Activated T-cell treated with anti-CD3 and anti-CD28 coated beads, Interleukin-2, amount 50 U/mL, for 1 hour (primary cell): Measurements from ENCODE around the gene ARG2.

Experiments
- DNase-seq: peaks from one replicate; pipeline ENCODE4 v3.0.0-alpha.2; 2020

The ARG2 gene

GRCh38 chr14:67619446-67620216 is at the start of gene ARG2:
ARG2 (plus strand) TSS chr14:67619920; CDS start chr14:67619978, 58 bp downstream.
- DNase-seq: peak; percentile 98

- no peak for DNase-seq
These were observed 49.3 kb upstream of the ARG2 start for GRCh38 chr14:67570453-67570852.

DNA sequence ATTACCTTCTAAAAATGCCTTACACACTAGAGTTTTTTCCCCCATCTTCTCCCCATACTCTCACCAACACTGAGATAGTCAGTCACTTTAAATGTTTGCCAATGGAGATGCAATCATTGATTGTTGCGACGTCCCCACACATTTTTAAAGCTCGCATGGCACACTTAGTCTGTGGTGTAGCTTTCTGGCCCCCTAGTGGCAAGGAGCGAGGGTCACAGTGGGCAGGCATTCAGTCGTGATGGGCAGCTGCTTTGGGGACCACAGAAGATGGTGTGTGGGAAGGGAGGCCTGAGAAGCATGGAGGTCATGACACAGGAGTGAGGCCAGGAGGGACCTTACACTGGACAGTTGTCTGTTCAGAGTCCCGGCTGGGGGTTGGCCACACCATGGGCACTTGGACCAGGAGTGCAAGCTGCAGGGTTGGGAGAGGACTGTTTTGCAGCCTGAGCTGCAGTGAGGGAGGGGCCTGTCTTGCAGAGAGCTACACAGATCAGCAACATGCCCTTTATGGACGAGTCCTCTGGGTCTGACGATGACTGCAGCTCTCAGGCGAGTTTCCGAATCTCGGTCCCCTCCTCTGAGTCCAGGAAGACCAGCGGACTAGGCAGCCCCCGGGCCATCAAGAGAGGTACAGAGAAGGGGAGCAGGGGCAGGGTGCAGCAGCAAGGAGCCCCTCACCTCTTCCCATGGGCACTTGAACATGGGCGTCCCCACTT is 48.3 kb upstream of the ARG2 start:
- DNase-seq: peak; percentile 73

DNA sequence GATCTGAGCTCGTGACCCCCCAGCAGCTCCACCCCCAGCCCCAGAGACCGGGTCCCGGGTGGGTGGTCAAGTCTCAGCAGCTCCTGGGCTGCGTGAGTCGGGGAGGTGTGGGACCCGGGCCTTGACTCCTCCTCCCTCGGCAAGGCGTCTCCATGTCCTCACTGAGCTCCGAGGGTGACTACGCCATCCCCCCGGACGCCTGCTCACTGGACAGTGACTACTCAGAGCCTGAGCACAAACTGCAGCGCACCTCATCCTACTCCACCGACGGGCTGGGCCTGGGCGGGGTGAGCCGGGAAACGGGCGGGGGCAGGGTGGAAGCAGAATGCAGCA is 47.8 kb upstream of the ARG2 start:
- DNase-seq: no peak

- DNase-seq: no peak
These were observed 47.1 kb upstream of the ARG2 start for GRCh38 chr14:67572608-67573007.

DNA sequence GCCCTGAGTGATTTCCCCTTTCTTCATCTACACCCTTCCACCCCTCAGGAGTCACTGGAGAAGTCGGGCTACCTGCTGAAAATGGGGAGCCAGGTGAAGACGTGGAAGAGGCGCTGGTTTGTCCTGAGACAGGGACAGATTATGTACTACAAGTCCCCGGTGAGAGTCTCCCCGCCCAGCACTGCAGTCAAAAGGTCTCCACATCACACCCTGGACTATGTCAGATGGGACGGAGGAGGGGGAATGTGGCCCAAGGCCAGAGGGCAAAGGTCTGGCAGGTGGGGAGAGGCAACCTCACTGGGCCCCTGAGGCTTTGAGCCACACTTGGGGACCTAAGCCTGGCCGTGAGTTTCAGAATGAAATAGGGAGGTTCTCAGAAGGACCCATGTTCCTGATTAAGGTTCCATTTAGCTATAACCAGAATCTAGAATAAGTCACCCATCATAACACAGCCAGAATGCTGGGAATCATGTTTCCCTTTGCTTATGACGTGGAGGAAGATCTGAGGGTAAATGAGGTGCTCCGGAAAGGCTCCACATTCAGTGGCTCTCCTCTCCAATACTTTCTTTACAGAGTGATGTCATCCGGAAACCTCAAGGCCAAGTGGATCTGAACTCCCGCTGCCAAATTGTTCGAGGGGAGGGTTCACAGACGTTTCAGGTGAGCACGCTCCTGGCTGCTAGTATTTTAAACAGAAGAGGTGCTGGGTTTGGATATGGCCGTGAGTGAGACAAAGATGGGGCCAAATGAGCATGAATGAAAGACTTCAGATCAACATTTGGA is 46.3 kb upstream of the ARG2 start:
- DNase-seq: no peak

DNA sequence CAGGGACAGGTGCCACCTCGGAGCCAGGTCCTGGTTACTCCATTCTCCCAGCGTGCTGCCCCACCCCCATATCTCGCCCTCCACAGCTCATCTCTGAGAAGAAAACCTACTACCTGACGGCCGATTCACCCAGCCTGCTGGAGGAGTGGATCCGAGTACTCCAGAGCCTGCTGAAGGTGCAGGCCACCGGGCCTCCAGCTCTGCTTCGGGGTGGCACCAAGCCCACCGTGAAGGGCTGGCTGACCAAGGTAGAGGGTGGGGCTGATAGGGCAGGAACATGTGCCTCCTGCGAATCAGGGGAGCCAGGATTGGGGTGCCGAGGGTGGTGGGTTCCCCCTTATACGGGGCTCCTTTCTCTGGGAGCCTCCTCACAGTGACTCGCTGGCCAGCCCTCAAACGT is 45.6 kb upstream of the ARG2 start:
- DNase-seq: no peak

DNA sequence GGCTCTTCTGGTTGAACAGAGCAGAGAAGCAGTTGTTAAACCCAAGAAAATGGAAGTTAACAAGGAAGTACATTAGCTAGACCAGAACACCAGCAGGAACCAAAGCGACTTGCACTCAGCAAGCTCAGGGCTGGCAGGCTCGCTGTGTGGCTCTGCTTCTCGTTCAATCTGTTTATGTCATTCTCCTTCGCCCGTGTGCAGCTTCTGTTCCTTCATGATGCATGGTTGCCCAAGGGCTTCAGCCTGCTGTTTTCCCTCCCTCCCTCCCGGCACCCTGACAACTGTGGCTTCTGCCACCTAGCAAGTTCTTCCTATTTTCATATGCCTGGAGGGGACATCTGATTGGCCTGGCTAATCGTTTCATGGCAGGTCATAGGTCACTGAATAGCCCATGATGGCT is 44.9 kb upstream of the ARG2 start:
- no peak for DNase-seq

- no peak for DNase-seq
These were observed 44.0 kb upstream of the ARG2 start for GRCh38 chr14:67575684-67576083.

DNA sequence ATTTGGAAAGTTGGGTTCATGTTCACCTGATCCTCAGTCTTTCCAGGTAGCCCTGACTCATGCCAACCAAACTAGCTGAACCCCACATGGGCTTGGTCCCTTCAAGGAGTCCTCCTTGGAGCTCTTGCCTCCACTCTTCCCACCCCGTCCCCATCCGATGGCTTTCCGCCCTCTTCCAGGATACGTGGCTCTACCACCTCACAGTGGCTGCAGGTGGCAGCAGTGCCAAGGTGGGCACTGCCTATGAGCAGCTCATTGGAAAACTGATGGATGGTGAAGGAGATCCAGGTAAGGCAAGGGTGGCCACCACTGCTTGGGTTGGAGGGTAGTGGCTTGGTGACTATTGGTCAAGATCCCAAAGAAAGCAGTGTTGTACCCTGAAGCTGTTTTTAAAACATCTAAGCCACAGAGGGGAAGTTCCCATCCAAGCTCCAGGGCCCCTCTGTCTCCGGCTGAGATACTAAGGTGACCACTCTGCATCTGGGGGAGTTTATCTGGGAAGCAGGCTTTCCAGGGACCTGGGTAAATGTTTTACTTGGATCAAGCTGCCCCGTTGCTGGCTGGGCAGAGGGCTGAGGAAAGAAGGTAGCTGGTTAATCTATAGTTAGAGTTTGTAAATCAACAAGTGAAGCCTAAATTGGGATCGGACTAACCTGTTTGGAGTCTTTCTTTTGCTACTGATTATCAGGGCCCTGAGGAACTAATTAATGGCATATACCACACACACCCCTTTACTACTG is 43.3 kb upstream of the ARG2 start:
- no peak for DNase-seq

DNA sequence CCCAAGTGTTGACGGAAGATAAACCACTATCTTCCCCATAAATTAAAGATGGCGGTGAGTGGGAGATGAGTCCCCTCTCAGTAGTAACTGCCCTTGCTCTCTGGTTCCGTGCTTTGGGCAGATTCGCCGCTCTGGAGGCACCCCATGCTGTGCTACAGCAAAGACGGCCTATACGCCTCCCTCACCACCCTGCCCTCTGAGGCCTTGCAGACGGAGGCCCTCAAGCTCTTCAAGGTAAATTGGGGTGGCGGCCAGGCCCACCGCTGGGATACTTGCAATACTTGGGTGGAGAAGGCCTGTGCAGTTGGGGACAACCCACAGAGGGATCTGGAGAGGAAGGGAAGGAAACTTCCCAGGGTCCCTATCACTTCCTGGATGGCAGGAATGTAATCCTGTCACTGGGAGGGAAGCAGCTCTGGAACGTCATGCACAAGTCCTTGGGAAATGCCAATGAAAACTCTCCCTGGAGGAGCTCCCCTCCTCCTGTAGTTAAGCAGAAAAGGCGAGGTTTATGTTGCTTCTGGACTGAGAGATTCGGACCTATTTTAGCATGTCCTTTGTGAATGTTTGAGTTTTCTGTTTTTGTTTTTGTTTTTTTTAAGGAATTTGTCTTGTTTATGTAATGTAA is 42.4 kb upstream of the ARG2 start:
- no peak for DNase-seq

- no peak for DNase-seq
These were observed 41.6 kb upstream of the ARG2 start for GRCh38 chr14:67577909-67578749.

GRCh38 chr14:67579040-67579439 is 40.7 kb upstream of the ARG2 start:
- DNase-seq: no peak

GRCh38 chr14:67579636-67580035 is 40.1 kb upstream of the ARG2 start:
- DNase-seq: no peak

GRCh38 chr14:67580336-67581171 is 39.2 kb upstream of the ARG2 start:
- DNase-seq: no peak

DNA sequence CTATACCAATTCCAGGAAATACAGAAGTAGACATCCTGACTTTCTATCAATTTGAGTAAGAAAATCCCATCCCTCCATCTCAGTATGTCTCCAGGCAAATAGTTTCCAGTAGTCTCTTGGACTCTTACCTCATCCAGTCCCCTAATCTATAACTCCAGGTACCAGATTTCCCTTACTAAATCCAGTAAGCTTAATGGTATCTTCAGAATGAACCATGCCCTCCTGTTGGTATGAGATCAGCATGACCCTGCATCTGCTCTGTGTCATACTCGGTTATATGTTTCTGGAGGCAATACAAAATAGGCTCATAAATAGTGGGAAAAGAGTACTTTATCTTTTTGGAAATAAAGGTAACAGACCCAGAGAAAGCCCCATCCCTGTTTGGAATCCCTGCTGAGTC is 38.1 kb upstream of the ARG2 start:
- DNase-seq: no peak

- DNase-seq: no peak
These were observed 37.7 kb upstream of the ARG2 start for GRCh38 chr14:67582061-67582460.

GRCh38 chr14:67583711-67584644 is 35.7 kb upstream of the ARG2 start:
- DNase-seq: no peak

DNA sequence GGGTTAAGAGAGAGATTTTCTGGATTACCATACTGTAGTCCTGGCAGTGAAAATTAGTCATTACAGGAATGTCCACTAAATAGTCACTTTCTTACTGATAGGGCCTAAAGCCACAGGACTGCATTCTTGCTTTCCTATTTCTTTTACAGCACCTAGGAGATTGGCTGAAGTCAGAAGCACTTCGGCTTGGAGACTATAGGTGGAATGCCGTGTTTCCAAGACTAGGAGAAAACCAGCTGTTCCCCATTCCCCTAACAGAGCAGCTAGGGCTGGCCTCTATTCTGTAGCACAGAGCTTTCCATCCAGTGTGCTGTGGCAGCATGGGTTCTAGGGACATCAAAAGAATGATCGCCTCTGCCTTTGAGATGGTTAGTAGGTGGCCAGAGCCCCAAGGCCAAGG is 34.7 kb upstream of the ARG2 start:
- DNase-seq: no peak

- DNase-seq: no peak
These were observed 33.4 kb upstream of the ARG2 start for GRCh38 chr14:67586369-67586768.
